ENCODE measurements around the gene SAAL1.
"Not testable (repeated sequence)": the region's sequence is repeated elsewhere in the genome, so short reads cannot be mapped to it uniquely, and the experiment has no call there.

GRCh38 chr11:18121331-18121828 lies 15.5 kb upstream of the SAAL1 start:
- TF ChIP-seq EZH2 (IDR thresholded peaks at IDR 0.05); FOXP2 (optimal IDR thresholded peaks at IDR 0.05; ENCODE audit: control extremely low read depth, extremely low read length, insufficient read depth): not testable (repeated sequence)

Measured in SK-N-MC (cell line).